Measurements from ENCODE around the gene CCDC88C.

DNA sequence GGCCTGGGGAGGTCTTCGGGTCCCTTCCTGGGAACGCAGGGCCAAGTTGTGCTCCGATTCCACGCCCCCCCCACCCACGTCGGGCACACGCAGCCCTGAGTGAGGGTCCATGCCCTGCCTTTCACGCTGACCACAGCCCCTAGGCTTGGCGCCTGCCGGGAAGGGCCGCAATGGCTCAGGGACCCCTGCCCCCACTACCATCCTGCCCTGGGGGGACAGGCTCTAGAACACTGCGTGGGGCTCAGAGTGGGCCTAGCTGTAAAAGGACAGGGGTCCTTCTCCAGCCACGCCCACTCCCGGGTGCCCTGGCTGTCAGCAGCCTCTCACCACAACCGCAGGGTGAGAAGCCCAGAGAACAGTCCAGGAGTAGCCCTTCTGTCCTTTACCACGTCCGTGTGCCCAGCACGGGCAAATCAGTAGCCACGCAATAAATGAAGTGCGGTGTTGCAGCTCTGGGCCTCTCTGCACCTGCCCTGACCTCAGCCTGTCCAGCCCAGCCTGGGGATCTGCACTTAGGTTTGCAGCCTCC is 163.8 kb downstream of the CCDC88C start:
- TF ChIP-seq POLR2A (IDR thresholded peaks at IDR 0.05) (no peak), EP300 (IDR thresholded peaks at IDR 0.05) (no peak), POLR2AphosphoS5 (IDR thresholded peaks at IDR 0.05) (no peak)
- TF ChIP-seq, protein P1, sequence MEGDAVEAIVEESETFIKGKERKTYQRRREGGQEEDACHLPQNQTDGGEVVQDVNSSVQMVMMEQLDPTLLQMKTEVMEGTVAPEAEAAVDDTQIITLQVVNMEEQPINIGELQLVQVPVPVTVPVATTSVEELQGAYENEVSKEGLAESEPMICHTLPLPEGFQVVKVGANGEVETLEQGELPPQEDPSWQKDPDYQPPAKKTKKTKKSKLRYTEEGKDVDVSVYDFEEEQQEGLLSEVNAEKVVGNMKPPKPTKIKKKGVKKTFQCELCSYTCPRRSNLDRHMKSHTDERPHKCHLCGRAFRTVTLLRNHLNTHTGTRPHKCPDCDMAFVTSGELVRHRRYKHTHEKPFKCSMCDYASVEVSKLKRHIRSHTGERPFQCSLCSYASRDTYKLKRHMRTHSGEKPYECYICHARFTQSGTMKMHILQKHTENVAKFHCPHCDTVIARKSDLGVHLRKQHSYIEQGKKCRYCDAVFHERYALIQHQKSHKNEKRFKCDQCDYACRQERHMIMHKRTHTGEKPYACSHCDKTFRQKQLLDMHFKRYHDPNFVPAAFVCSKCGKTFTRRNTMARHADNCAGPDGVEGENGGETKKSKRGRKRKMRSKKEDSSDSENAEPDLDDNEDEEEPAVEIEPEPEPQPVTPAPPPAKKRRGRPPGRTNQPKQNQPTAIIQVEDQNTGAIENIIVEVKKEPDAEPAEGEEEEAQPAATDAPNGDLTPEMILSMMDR (IDR thresholded peaks at IDR 0.05): no peak

Measured in upper lobe of left lung (tissue), 4 donors.